ENCODE measurements around the gene SGMS1.

SGMS1 gene

DNA sequence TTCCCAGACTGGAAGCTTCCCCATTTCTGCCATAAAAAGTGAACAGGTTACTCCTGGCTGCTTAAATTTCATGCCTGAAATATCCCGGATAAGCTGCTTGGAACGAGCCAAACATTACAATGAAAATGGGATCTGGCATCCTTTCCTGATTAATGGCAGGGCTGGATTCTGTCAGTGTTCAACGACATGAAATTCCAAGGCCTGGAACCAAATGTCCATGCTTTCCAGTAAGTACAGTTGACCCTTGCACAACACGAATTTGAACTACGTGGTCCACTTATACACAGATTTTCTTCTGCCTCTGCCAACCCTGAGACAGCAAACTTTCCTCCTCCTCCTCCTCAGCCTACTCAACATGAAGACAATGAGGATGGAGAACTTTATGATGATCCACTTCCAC lies 65.4 kb downstream of the SGMS1 start:
- Histone ChIP-seq H3K9ac (ENCODE audit: low read length) (no peak overlapping the region), H3K27me3 (ENCODE audit: insufficient read depth, low read length) (no peaks in the 10 kb centered on the region), H3F3A (ENCODE audit: insufficient read depth, low read length) (no peaks in the 10 kb centered on the region), H3K36me3 (ENCODE audit: insufficient read depth, low read length) (no peaks in the 10 kb centered on the region), H3K4me1 (ENCODE audit: insufficient read depth, low read length, severe bottlenecking) (peaks cover 5% of the 10 kb centered on the region), H3K4me3 (ENCODE audit: low read depth, low read length, poor library complexity, severe bottlenecking) (no peak overlapping the region), H3K9me2 (ENCODE audit: low read depth, low read length) (no peaks in the 10 kb centered on the region), H3K9me3 (ENCODE audit: low read length) (no peaks in the 10 kb centered on the region), H3K4me2 (ENCODE audit: low read length) (no peak overlapping the region), H2AFZ (ENCODE audit: low read length) (no peak overlapping the region), H3K79me2 (ENCODE audit: insufficient read depth, low read length) (no peaks in the 10 kb centered on the region), H3K27ac (ENCODE audit: low read depth, low read length, poor library complexity, severe bottlenecking) (no peak overlapping the region), H4K20me1 (ENCODE audit: insufficient read depth, low read length) (no peaks in the 10 kb centered on the region)
- TF ChIP-seq, protein P1, sequence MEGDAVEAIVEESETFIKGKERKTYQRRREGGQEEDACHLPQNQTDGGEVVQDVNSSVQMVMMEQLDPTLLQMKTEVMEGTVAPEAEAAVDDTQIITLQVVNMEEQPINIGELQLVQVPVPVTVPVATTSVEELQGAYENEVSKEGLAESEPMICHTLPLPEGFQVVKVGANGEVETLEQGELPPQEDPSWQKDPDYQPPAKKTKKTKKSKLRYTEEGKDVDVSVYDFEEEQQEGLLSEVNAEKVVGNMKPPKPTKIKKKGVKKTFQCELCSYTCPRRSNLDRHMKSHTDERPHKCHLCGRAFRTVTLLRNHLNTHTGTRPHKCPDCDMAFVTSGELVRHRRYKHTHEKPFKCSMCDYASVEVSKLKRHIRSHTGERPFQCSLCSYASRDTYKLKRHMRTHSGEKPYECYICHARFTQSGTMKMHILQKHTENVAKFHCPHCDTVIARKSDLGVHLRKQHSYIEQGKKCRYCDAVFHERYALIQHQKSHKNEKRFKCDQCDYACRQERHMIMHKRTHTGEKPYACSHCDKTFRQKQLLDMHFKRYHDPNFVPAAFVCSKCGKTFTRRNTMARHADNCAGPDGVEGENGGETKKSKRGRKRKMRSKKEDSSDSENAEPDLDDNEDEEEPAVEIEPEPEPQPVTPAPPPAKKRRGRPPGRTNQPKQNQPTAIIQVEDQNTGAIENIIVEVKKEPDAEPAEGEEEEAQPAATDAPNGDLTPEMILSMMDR (IDR thresholded peaks at IDR 0.05; ENCODE audit: low read length): no peak
- TF ChIP-seq EZH2 (IDR thresholded peaks at IDR 0.05; ENCODE audit: borderline replicate concordance, low read length): no peak

DNA sequence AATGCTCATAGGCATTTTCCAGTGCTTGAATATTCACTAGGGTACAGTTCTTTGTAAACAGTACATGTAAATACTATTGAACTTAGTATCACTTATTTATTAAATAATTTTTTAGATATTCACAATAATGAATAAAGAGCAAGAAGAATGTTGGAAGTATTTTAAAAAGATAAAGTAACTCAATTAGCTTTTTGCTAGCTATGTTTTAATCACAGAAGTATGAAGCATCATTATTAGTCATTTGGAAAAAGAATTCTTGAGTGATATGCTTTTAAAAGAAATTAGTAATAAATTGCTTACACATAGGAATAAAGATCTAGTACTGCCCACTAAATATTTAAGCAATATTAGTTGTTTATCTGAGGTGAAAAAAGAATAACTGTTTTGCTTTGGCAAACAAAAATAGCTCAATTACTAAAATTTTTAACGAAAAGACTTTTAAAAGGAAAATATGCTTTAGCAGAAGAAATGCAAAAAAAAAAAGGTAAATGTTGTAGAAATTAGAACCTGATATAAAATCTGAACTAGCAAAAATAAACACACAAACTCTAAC lies 66.5 kb downstream of the SGMS1 start:
- H3K79me2 ChIP-seq (ENCODE audit: insufficient read depth, low read length): no peaks in the 10 kb centered on the region
- no peak overlapping the region for H3K27ac ChIP-seq (ENCODE audit: low read depth, low read length, poor library complexity, severe bottlenecking)
- no peaks in the 10 kb centered on the region for H3K9me2 ChIP-seq (ENCODE audit: low read depth, low read length)
- TF ChIP-seq, protein P1 (IDR thresholded peaks at IDR 0.05; ENCODE audit: low read length): no peak
- TF ChIP-seq EZH2 (IDR thresholded peaks at IDR 0.05; ENCODE audit: borderline replicate concordance, low read length): no peak
- H3K27me3 ChIP-seq (ENCODE audit: insufficient read depth, low read length): no peaks in the 10 kb centered on the region
- peaks cover 7% of the 10 kb centered on the region for H3K4me1 ChIP-seq (ENCODE audit: insufficient read depth, low read length, severe bottlenecking)
- H3K4me3 ChIP-seq (ENCODE audit: low read depth, low read length, poor library complexity, severe bottlenecking): no peak overlapping the region
- no peak overlapping the region for H2AFZ ChIP-seq (ENCODE audit: low read length)
- no peaks in the 10 kb centered on the region for H3K36me3 ChIP-seq (ENCODE audit: insufficient read depth, low read length)
- no peaks in the 10 kb centered on the region for H3K9me3 ChIP-seq (ENCODE audit: low read length)
- no peaks in the 10 kb centered on the region for H3F3A ChIP-seq (ENCODE audit: insufficient read depth, low read length)
- no peaks in the 10 kb centered on the region for H4K20me1 ChIP-seq (ENCODE audit: insufficient read depth, low read length)
- no peak overlapping the region for H3K9ac ChIP-seq (ENCODE audit: low read length)
- H3K4me2 ChIP-seq (ENCODE audit: low read length): no peak overlapping the region

DNA sequence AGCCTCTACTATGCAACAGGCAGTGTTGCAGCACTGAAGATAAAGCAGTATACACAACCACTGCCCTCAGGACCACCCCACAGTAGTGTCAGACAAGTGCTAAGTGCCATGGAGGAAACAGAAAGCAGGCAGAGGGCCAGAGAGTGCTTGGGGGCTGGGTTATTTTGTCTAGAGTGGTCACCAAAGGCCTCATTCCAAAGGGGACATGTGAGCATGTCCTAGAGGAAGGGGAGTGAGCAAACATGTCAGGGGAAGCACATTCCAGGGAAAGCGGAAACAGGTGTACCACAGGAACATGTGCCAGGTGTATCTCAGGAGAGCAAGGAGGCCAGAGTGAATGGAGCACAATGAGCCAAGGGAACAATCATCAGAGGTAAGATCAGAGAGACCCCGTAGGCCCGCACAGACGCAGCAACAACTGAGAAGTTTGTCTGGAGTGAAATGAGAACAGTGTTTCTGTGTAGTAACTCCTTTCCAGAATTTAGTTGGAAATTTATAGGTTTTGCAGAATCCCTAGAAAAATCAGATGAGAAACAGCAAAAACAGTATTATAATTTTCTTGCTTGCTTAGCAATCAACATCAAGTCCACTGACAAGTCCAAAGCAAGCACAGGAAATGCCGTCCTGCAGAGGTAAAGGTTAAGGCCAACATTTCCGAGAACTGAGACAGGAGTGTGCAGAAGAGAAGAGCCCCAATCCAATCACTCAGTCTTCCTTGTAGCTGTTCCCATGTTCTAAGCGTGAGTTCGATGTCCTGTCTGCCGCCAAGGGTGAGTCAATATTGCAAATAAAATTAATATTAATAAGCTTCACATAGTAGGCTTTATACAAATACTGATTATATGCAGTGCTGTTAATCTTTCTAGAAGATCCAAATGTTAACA lies 67.3 kb downstream of the SGMS1 start:
- Histone ChIP-seq H3K27ac (ENCODE audit: low read depth, low read length, poor library complexity, severe bottlenecking) (no peak overlapping the region), H2AFZ (ENCODE audit: low read length) (no peak overlapping the region), H4K20me1 (ENCODE audit: insufficient read depth, low read length) (no peaks in the 10 kb centered on the region), H3K9ac (ENCODE audit: low read length) (no peak overlapping the region), H3K36me3 (ENCODE audit: insufficient read depth, low read length) (no peaks in the 10 kb centered on the region), H3K4me3 (ENCODE audit: low read depth, low read length, poor library complexity, severe bottlenecking) (no peak overlapping the region), H3K9me2 (ENCODE audit: low read depth, low read length) (no peaks in the 10 kb centered on the region), H3K4me2 (ENCODE audit: low read length) (no peak overlapping the region), H3K9me3 (ENCODE audit: low read length) (no peaks in the 10 kb centered on the region), H3F3A (ENCODE audit: insufficient read depth, low read length) (no peaks in the 10 kb centered on the region), H3K27me3 (ENCODE audit: insufficient read depth, low read length) (no peaks in the 10 kb centered on the region), H3K79me2 (ENCODE audit: insufficient read depth, low read length) (no peaks in the 10 kb centered on the region), H3K4me1 (ENCODE audit: insufficient read depth, low read length, severe bottlenecking) (peaks cover 4% of the 10 kb centered on the region)
- TF ChIP-seq, protein P1 (IDR thresholded peaks at IDR 0.05; ENCODE audit: low read length): no peak
- no peak for TF ChIP-seq EZH2 (IDR thresholded peaks at IDR 0.05; ENCODE audit: borderline replicate concordance, low read length)

All from OCI-LY1 (cell line).